SU-DHL-6 (cell line): Measurements from ENCODE around the gene PRKAG1.

Source experiments
- CTCF ChIP-seq: fragments of 200-600 bp; sonication (generic); IDR thresholded peaks from one replicate; pipeline ENCODE4 v1.5.1; 2017; ENCODE audit warnings: antibody characterized with exemption, mild to moderate bottlenecking, low read length, moderate library complexity; ENCODE audit not compliant: insufficient read depth, poor library complexity, severe bottlenecking
- EZH2phosphoT487 ChIP-seq: fragments of 200-600 bp; sonication (generic), shearing (Covaris generic); conservative IDR thresholded peaks from 2 replicates; pipeline ENCODE4 v1.6.1; 2018; ENCODE audit warnings: mild to moderate bottlenecking, antibody characterized with exemption, low read length, moderate library complexity, mixed read lengths

GRCh38 chr12:48954841-48955501, 63.6 kb downstream of the PRKAG1 start:
- TF ChIP-seq CTCF (no peak), EZH2phosphoT487 (no peak)
